H1 (cell line): ENCODE data around the gene MAP7D1. TPM values are rescaled to one million over a fixed set of nuclear protein-coding genes. Genes with fewer than 3 reads are reported as not detected.

ENCODE experiments used
- BACH1 ChIP-seq: IDR thresholded peaks from 2 replicates; pipeline ENCODE4 v1.6.1; 2012; ENCODE audit warnings: low read length, improper control_type of control experiment
- BRCA1 ChIP-seq: IDR thresholded peaks from 2 replicates; pipeline ENCODE4 v1.6.1; 2012; ENCODE audit warnings: low read depth, low read length, improper control_type of control experiment
- CHD2 ChIP-seq: IDR thresholded peaks from 2 replicates; pipeline ENCODE4 v1.6.1; 2012; ENCODE audit warnings: low read length, improper control_type of control experiment
- KDM4A ChIP-seq: IDR thresholded peaks from one replicate; pipeline ENCODE4 v1.7.1; 2012; ENCODE audit warnings: low read depth, mild to moderate bottlenecking, moderate library complexity, low read length, inconsistent platforms; ENCODE audit not compliant: severe bottlenecking
- MAFK ChIP-seq: IDR thresholded peaks from 2 replicates; pipeline ENCODE4 v1.6.1; 2012; ENCODE audit warnings: low read depth, mild to moderate bottlenecking, improper control_type of control experiment, low read length
- RXRA ChIP-seq: IDR thresholded peaks from 2 replicates; pipeline ENCODE4 v1.6.1; 2011; ENCODE audit warnings: low read depth, mild to moderate bottlenecking, low read length, moderate library complexity; ENCODE audit not compliant: insufficient read depth
- SP4 ChIP-seq: IDR thresholded peaks from 2 replicates; pipeline ENCODE4 v1.6.1; 2012; ENCODE audit warnings: low read length, inconsistent platforms
- SRF ChIP-seq: IDR thresholded peaks from 2 replicates; pipeline ENCODE4 v1.6.1; 2011; ENCODE audit warnings: mild to moderate bottlenecking, low read depth, low read length, moderate library complexity
- polyA plus RNA-seq, 7 experiments: library from polyadenylated mRNA; depleted of rRNA in 3 of 7; stranded (reverse) in 5 of 7; unstranded in 2 of 7; fragments of >200 nt in 5 of 7; fragments of 200-250 nt in 2 of 7; gene quantifications; 1 replicate in 5 of 7; 2 replicates in 1 of 7; 4 replicates in 1 of 7; pipeline versions ENCODE4 v1.2.1 to v1.2.3, GENCODE V29; 2011 to 2013; ENCODE audit warnings: missing spikeins in 2 of 7, mixed read lengths in 2 of 7
- total RNA-seq: library from RNA; stranded (reverse); fragmentation: NEBNext Ultra II Directional; extraction: Animal tissue kit (Norgen Biotek cat#: 25700); gene quantifications from 2 replicates; pipeline ENCODE4 v1.2.1, GENCODE V29; 2021
- TF ChIP-seq, protein P1 (sequence below): fragments of 300-600 bp; sonication (generic); IDR thresholded peaks from 2 replicates; pipeline ENCODE4 v1.7.1; 2012; ENCODE audit warnings: low read length, moderate library complexity, mild to moderate bottlenecking, inconsistent platforms; ENCODE audit not compliant: insufficient replicate concordance

The MAP7D1 gene
- total and polyA plus RNA-seq, 2 of the 8 experiments (the other 6 are each of a cell fraction or from before 2014, with no cell fraction given), result 18.2 to 52.4 TPM

DNA sequence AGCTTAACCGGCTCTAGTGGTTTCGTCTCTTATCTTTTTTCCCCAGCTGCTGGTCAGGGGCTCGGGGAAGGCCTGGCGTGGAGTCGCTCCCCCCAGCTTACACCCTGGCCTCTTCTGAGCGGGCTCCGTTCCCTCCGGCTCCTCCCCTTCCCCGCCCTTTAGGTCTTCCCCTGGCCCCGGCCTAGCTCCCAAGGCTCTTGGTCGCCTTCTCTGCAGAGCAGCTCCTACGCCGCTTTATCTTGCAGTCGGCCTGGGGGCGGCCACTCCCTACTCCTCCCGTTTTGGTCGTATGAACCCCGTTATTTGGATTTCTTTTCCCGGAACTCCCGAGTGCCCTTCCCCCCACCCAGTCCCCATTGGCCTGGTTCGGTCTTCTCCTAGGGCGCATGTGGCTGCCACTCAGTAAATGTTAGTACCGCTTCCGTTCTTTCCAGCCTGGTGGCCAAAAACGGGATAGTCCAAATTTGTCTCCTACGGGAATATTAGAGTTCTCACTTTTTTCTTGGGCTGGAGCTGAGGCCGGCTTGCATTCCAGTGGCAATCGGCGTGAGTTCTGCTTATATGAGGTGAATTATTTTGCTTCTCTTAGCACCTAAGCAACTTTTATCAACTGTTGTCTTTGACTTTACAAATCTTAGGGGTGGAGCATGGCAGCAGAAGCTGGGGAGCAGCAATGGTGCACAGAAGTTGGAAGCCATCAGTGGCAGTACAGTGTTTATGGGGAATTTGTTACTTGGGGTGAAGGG is 68.8 kb downstream of the MAP7D1 start (continued):
- no peak for TF ChIP-seq RXRA
- TF ChIP-seq MAFK, result no peak
- TF ChIP-seq CHD2, result no peak
- TF ChIP-seq KDM4A, result no peak
- no peak for TF ChIP-seq SRF
- no peak for TF ChIP-seq SP4
- TF ChIP-seq BACH1, result no peak
- TF ChIP-seq BRCA1, result no peak
- TF ChIP-seq, protein P1, sequence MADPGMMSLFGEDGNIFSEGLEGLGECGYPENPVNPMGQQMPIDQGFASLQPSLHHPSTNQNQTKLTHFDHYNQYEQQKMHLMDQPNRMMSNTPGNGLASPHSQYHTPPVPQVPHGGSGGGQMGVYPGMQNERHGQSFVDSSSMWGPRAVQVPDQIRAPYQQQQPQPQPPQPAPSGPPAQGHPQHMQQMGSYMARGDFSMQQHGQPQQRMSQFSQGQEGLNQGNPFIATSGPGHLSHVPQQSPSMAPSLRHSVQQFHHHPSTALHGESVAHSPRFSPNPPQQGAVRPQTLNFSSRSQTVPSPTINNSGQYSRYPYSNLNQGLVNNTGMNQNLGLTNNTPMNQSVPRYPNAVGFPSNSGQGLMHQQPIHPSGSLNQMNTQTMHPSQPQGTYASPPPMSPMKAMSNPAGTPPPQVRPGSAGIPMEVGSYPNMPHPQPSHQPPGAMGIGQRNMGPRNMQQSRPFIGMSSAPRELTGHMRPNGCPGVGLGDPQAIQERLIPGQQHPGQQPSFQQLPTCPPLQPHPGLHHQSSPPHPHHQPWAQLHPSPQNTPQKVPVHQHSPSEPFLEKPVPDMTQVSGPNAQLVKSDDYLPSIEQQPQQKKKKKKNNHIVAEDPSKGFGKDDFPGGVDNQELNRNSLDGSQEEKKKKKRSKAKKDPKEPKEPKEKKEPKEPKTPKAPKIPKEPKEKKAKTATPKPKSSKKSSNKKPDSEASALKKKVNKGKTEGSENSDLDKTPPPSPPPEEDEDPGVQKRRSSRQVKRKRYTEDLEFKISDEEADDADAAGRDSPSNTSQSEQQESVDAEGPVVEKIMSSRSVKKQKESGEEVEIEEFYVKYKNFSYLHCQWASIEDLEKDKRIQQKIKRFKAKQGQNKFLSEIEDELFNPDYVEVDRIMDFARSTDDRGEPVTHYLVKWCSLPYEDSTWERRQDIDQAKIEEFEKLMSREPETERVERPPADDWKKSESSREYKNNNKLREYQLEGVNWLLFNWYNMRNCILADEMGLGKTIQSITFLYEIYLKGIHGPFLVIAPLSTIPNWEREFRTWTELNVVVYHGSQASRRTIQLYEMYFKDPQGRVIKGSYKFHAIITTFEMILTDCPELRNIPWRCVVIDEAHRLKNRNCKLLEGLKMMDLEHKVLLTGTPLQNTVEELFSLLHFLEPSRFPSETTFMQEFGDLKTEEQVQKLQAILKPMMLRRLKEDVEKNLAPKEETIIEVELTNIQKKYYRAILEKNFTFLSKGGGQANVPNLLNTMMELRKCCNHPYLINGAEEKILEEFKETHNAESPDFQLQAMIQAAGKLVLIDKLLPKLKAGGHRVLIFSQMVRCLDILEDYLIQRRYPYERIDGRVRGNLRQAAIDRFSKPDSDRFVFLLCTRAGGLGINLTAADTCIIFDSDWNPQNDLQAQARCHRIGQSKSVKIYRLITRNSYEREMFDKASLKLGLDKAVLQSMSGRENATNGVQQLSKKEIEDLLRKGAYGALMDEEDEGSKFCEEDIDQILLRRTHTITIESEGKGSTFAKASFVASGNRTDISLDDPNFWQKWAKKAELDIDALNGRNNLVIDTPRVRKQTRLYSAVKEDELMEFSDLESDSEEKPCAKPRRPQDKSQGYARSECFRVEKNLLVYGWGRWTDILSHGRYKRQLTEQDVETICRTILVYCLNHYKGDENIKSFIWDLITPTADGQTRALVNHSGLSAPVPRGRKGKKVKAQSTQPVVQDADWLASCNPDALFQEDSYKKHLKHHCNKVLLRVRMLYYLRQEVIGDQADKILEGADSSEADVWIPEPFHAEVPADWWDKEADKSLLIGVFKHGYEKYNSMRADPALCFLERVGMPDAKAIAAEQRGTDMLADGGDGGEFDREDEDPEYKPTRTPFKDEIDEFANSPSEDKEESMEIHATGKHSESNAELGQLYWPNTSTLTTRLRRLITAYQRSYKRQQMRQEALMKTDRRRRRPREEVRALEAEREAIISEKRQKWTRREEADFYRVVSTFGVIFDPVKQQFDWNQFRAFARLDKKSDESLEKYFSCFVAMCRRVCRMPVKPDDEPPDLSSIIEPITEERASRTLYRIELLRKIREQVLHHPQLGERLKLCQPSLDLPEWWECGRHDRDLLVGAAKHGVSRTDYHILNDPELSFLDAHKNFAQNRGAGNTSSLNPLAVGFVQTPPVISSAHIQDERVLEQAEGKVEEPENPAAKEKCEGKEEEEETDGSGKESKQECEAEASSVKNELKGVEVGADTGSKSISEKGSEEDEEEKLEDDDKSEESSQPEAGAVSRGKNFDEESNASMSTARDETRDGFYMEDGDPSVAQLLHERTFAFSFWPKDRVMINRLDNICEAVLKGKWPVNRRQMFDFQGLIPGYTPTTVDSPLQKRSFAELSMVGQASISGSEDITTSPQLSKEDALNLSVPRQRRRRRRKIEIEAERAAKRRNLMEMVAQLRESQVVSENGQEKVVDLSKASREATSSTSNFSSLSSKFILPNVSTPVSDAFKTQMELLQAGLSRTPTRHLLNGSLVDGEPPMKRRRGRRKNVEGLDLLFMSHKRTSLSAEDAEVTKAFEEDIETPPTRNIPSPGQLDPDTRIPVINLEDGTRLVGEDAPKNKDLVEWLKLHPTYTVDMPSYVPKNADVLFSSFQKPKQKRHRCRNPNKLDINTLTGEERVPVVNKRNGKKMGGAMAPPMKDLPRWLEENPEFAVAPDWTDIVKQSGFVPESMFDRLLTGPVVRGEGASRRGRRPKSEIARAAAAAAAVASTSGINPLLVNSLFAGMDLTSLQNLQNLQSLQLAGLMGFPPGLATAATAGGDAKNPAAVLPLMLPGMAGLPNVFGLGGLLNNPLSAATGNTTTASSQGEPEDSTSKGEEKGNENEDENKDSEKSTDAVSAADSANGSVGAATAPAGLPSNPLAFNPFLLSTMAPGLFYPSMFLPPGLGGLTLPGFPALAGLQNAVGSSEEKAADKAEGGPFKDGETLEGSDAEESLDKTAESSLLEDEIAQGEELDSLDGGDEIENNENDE, result no peak
